ENCODE measurements around the gene TIMP3.

- TF ChIP-seq CTCF (conservative IDR thresholded peaks at IDR 0.05; ENCODE audit: low read depth, low read length) = no peak
- no peak for TF ChIP-seq EZH2 (IDR thresholded peaks at IDR 0.05; ENCODE audit: borderline replicate concordance, low read depth, low read length, poor library complexity, severe bottlenecking)
Measured at GRCh38 chr22:32829451-32829851, 27.9 kb downstream of the TIMP3 start.

Measured in A673 (cell line).